Measurements from ENCODE around the gene TTC16. TPM values are rescaled to one million over a fixed set of nuclear protein-coding genes. Genes with fewer than 3 reads are reported as not detected.
A peak's percentile ranks its signal among the peaks of the same experiment; 100 is the strongest.

The TTC16 gene
- polyA plus RNA-seq (2013, experiment 1 of 4), result not detected
- not detected for polyA plus RNA-seq (2013, experiment 2 of 4)
- not detected for polyA plus RNA-seq (2013, experiment 3 of 4)
- not detected for polyA plus RNA-seq (2013, experiment 4 of 4)

GRCh38 chr9:127715470-127716337 is at the start of gene TTC16, which contains the start of gene PTRH1:
Gene TTC16 (plus strand): TSS chr9:127716079. CDS start chr9:127716146, 67 bp downstream.
Gene PTRH1 (minus strand): TSS chr9:127715663. CDS start chr9:127715639, 24 bp downstream.
- 7% methylated on average over 65 of the region's 65 CpGs for WGBS, 2 experiments
- Histone ChIP-seq H3K27me3 (ENCODE audit: control insufficient read depth, insufficient read depth, low read length, poor library complexity, severe bottlenecking) (peaks cover 10% of the 10 kb centered on the region), H3K36me3 (ENCODE audit: control insufficient read depth, insufficient read depth, low read length) (no peaks in the 10 kb centered on the region), H3K9me3 (ENCODE audit: control insufficient read depth, low read length) (no peaks in the 10 kb centered on the region), H3K27ac (ENCODE audit: insufficient read depth, low read depth, low read length, poor library complexity, severe bottlenecking) (no peak within 1 kb of the TSS), H3K4me1 (ENCODE audit: control insufficient read depth, insufficient read depth, low read length) (peaks cover 10% of the 10 kb centered on the region), H3K4me3 (ENCODE audit: insufficient read depth, low read depth, low read length) (peak within 1 kb of the TSS; percentile 64)

DNA sequence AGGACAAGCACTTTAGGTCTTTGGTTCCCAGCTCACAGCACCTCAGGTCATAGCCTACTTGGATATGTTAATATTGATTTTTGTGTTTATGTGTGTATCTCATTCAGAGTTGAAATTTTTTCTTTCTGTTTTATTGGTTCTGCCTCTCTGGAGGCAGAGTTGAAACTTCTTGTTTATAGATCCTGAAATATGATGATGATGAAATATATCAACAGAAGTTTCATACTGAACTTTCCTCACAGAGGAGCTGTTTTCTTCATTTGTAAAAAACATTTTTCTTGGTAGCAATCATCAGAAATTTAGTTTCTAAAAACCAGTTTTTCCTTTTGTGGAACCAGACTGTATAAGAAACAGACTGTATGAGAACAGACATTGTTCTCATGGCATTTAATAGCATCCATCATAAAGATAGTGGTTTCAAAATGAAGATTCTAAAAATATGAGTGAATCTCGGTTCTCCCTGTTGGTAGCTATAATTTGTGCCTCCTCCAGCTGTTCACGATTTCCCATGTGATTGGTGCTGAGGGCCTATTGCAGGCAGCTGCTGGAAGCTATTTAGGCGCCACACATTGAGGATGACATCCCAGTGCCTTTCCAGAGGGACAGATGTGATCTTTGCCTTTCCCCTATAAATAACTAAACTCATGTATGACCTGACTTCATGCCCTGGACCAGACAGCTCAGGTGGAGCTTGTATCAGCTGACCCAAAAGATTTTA is 48.6 kb upstream of the TTC16 start:
- WGBS, 2 experiments, result 90% methylated on average over 3 of the region's 3 CpGs

DNA sequence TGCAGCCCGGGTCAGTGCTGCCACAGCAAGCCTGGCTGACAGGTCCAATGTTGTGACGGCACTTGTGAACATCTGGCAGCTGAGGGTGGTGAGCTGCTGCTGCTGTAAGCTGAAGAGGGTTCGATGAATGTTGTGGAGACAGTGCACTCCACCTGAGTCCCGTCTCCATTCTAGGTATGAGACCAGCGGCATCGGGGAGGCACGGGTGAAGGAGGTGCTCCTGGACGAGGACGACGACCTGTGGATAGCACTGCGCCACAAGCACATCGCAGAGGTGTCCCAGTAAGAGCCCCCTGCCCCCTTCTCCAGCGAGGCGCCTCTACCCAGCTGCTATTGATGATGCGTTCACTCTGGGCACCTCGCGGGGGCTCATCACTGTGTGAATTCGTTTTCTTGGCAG is 48.0 kb upstream of the TTC16 start:
- Histone ChIP-seq H3K27ac (ENCODE audit: insufficient read depth, low read depth, low read length, poor library complexity, severe bottlenecking) (no peak overlapping the region), H3K9me3 (ENCODE audit: control insufficient read depth, low read length) (no peaks in the 10 kb centered on the region), H3K36me3 (ENCODE audit: control insufficient read depth, insufficient read depth, low read length) (peaks cover 13% of the 10 kb centered on the region), H3K4me3 (ENCODE audit: insufficient read depth, low read depth, low read length) (no peak overlapping the region), H3K27me3 (ENCODE audit: control insufficient read depth, insufficient read depth, low read length, poor library complexity, severe bottlenecking) (no peaks in the 10 kb centered on the region), H3K4me1 (ENCODE audit: control insufficient read depth, insufficient read depth, low read length) (no peaks in the 10 kb centered on the region)
- 96% methylated on average over 18 of the region's 18 CpGs for WGBS, 2 experiments

More for the DNA sequence above, 48.6 kb upstream of the TTC16 start:
- no peak overlapping the region for H3K27ac ChIP-seq (ENCODE audit: insufficient read depth, low read depth, low read length, poor library complexity, severe bottlenecking)
- no peaks in the 10 kb centered on the region for H3K9me3 ChIP-seq (ENCODE audit: control insufficient read depth, low read length)
- H3K4me3 ChIP-seq (ENCODE audit: insufficient read depth, low read depth, low read length), result no peak overlapping the region
- H3K36me3 ChIP-seq (ENCODE audit: control insufficient read depth, insufficient read depth, low read length), result peaks cover 13% of the 10 kb centered on the region
- no peaks in the 10 kb centered on the region for H3K27me3 ChIP-seq (ENCODE audit: control insufficient read depth, insufficient read depth, low read length, poor library complexity, severe bottlenecking)
- H3K4me1 ChIP-seq (ENCODE audit: control insufficient read depth, insufficient read depth, low read length), result no peaks in the 10 kb centered on the region

DNA sequence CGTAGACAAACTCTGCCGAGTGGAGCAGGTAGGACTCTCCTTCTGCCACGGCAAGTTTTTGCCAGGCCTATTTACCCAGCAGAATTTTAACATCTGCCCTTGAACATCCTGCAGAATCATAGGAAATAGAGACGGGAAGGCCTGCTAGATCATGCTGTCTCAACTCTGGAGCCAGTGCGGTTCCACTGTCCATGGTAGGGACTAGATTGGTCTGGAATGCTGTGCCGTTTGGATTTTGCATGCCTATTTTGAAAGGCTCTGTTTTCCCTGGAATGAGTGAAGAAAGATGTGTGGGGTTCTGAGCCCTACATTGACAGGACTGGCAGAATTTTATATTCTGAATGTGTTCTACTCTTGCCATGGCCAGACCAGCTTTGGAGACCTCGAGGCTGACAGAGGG is 42.6 kb upstream of the TTC16 start:
- Histone ChIP-seq H3K27ac (ENCODE audit: insufficient read depth, low read depth, low read length, poor library complexity, severe bottlenecking) (no peak overlapping the region), H3K9me3 (ENCODE audit: control insufficient read depth, low read length) (no peaks in the 10 kb centered on the region), H3K4me3 (ENCODE audit: insufficient read depth, low read depth, low read length) (no peak overlapping the region), H3K4me1 (ENCODE audit: control insufficient read depth, insufficient read depth, low read length) (no peaks in the 10 kb centered on the region), H3K27me3 (ENCODE audit: control insufficient read depth, insufficient read depth, low read length, poor library complexity, severe bottlenecking) (no peaks in the 10 kb centered on the region), H3K36me3 (ENCODE audit: control insufficient read depth, insufficient read depth, low read length) (peaks cover 20% of the 10 kb centered on the region)
- 93 to 95% methylated on average over 7 of the region's 7 CpGs for WGBS, 2 experiments

- H3K36me3 ChIP-seq (ENCODE audit: control insufficient read depth, insufficient read depth, low read length), result peaks cover 13% of the 10 kb centered on the region
- H3K4me1 ChIP-seq (ENCODE audit: control insufficient read depth, insufficient read depth, low read length), result no peaks in the 10 kb centered on the region
- H3K27me3 ChIP-seq (ENCODE audit: control insufficient read depth, insufficient read depth, low read length, poor library complexity, severe bottlenecking), result no peaks in the 10 kb centered on the region
- H3K9me3 ChIP-seq (ENCODE audit: control insufficient read depth, low read length), result no peaks in the 10 kb centered on the region
- 95 to 96% methylated on average over 12 of the region's 12 CpGs for WGBS, 2 experiments
- no peak overlapping the region for H3K27ac ChIP-seq (ENCODE audit: insufficient read depth, low read depth, low read length, poor library complexity, severe bottlenecking)
- no peak overlapping the region for H3K4me3 ChIP-seq (ENCODE audit: insufficient read depth, low read depth, low read length)
Measured at GRCh38 chr9:127676638-127677037, 39.2 kb upstream of the TTC16 start.

GRCh38 chr9:127679506-127679905 is 36.4 kb upstream of the TTC16 start:
- Histone ChIP-seq H3K4me1 (ENCODE audit: control insufficient read depth, insufficient read depth, low read length) (no peaks in the 10 kb centered on the region), H3K27ac (ENCODE audit: insufficient read depth, low read depth, low read length, poor library complexity, severe bottlenecking) (no peak overlapping the region), H3K27me3 (ENCODE audit: control insufficient read depth, insufficient read depth, low read length, poor library complexity, severe bottlenecking) (no peaks in the 10 kb centered on the region), H3K9me3 (ENCODE audit: control insufficient read depth, low read length) (no peaks in the 10 kb centered on the region), H3K4me3 (ENCODE audit: insufficient read depth, low read depth, low read length) (no peak overlapping the region), H3K36me3 (ENCODE audit: control insufficient read depth, insufficient read depth, low read length) (peaks cover 7% of the 10 kb centered on the region)
- 90% methylated on average over 2 of the region's 2 CpGs; no CpG with 5 or more reads in 1 of the 2 experiments for WGBS, 2 experiments

GRCh38 chr9:127680226-127680625 is 35.7 kb upstream of the TTC16 start:
- H3K36me3 ChIP-seq (ENCODE audit: control insufficient read depth, insufficient read depth, low read length), result peaks cover 7% of the 10 kb centered on the region

DNA sequence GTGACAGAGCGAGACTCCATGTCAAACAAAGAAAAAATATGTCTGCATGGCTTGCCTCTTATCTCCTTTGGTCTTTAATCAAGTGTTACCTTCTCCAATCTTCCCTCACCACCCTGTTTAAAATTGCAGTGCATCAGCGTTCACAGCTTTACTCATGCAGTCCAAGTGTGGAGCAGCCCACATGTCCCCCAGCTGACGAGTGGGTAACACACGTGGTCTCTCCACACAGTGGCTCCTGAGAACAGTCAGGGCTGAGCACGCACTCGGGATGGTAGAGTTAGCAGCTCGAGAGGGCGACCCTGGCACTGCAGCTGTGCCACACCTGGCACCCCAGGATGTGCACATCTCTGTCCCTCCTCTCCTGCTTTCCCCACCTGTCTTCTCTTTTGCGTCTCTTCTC is 35.0 kb upstream of the TTC16 start:
- Histone ChIP-seq H3K9me3 (ENCODE audit: control insufficient read depth, low read length) (no peaks in the 10 kb centered on the region), H3K36me3 (ENCODE audit: control insufficient read depth, insufficient read depth, low read length) (peaks cover 7% of the 10 kb centered on the region), H3K4me1 (ENCODE audit: control insufficient read depth, insufficient read depth, low read length) (no peaks in the 10 kb centered on the region), H3K4me3 (ENCODE audit: insufficient read depth, low read depth, low read length) (no peak overlapping the region), H3K27me3 (ENCODE audit: control insufficient read depth, insufficient read depth, low read length, poor library complexity, severe bottlenecking) (no peaks in the 10 kb centered on the region), H3K27ac (ENCODE audit: insufficient read depth, low read depth, low read length, poor library complexity, severe bottlenecking) (no peak overlapping the region)
- 94 to 95% methylated on average over 9 of the region's 9 CpGs for WGBS, 2 experiments

More at GRCh38 chr9:127680226-127680625, 35.7 kb upstream of the TTC16 start:
- Histone ChIP-seq H3K4me3 (ENCODE audit: insufficient read depth, low read depth, low read length) (no peak overlapping the region), H3K4me1 (ENCODE audit: control insufficient read depth, insufficient read depth, low read length) (no peaks in the 10 kb centered on the region), H3K27ac (ENCODE audit: insufficient read depth, low read depth, low read length, poor library complexity, severe bottlenecking) (no peak overlapping the region), H3K27me3 (ENCODE audit: control insufficient read depth, insufficient read depth, low read length, poor library complexity, severe bottlenecking) (no peaks in the 10 kb centered on the region), H3K9me3 (ENCODE audit: control insufficient read depth, low read length) (no peaks in the 10 kb centered on the region)
- 92% methylated on average over 11 of the region's 11 CpGs for WGBS, 2 experiments

DNA sequence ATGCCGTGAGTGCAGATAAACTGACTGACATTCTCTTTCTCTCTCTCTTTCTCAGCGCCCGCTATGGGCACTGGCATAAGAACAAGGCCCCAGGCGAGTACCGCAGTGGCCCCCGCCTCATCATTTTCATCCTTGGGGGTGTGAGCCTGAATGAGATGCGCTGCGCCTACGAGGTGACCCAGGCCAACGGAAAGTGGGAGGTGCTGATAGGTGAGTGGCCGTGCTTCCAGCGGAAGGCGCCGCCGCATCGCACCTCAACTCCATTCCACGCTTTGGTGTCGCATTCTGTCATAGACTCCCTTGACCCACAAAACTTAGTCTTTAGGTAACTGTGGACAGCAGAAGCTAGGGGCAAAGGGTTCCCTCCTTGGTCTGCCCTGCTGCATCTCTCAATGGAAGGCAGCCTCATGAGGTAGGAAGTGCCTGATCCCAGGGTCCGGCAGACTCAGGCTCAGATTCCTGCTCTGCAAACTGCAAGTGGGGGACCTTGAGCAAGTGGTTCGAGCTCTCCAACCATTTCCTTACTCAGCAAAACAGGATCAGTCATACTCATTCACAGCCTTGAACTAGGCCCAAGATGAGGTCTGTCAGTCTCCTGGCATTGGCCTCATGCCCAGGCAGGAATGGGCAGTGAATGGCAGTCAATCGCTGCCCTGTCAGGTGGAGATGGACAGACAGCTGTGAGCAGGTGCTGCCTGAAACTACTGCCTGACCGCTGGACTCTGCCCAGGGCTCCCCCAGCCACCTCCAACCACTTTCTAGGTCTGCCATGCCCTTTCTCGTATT is 33.3 kb upstream of the TTC16 start:
- Histone ChIP-seq H3K36me3 (ENCODE audit: control insufficient read depth, insufficient read depth, low read length) (no peaks in the 10 kb centered on the region), H3K4me3 (ENCODE audit: insufficient read depth, low read depth, low read length) (no peak overlapping the region), H3K27ac (ENCODE audit: insufficient read depth, low read depth, low read length, poor library complexity, severe bottlenecking) (no peak overlapping the region), H3K27me3 (ENCODE audit: control insufficient read depth, insufficient read depth, low read length, poor library complexity, severe bottlenecking) (no peaks in the 10 kb centered on the region), H3K9me3 (ENCODE audit: control insufficient read depth, low read length) (no peaks in the 10 kb centered on the region), H3K4me1 (ENCODE audit: control insufficient read depth, insufficient read depth, low read length) (no peaks in the 10 kb centered on the region)
- WGBS, 2 experiments, result 94 to 96% methylated on average over 23 of the region's 23 CpGs

Measured in ectodermal cell (in vitro differentiated cells).